ENCODE measurements around the gene HYAL3.

Gene HYAL3

GRCh38 chr3:50331364-50331907, 32.2 kb upstream of the HYAL3 start:
- in situ Hi-C loops (cut with MboI; ENCODE audit: low sequenced_read_pairs) = no loop called here

GRCh38 chr3:50330330-50330729, 31.1 kb upstream of the HYAL3 start:
- in situ Hi-C loops (cut with MboI; ENCODE audit: low sequenced_read_pairs) = no loop called here

GRCh38 chr3:50327943-50328691, 28.9 kb upstream of the HYAL3 start, which contains the start of gene TUSC2:
Gene TUSC2 (minus strand): TSS chr3:50328223. CDS start chr3:50328099, 124 bp downstream.
- in situ Hi-C loops (cut with MboI; ENCODE audit: low sequenced_read_pairs) = no loop called here

- in situ Hi-C loops (cut with MboI; ENCODE audit: low sequenced_read_pairs) = no loop called here
Observed at GRCh38 chr3:50327129-50327528, 27.9 kb upstream of the HYAL3 start.

- in situ Hi-C loops (cut with MboI; ENCODE audit: low sequenced_read_pairs) = no loop called here
Observed at GRCh38 chr3:50326182-50326541, 27.0 kb upstream of the HYAL3 start.

GRCh38 chr3:50325497-50326181, 26.4 kb upstream of the HYAL3 start:
- in situ Hi-C loops (cut with MboI; ENCODE audit: low sequenced_read_pairs) = no loop called here

GRCh38 chr3:50325113-50325480, 25.9 kb upstream of the HYAL3 start:
- in situ Hi-C loops (cut with MboI; ENCODE audit: low sequenced_read_pairs) = no loop called here

- in situ Hi-C loops (cut with MboI; ENCODE audit: low sequenced_read_pairs) = no loop called here
Observed at GRCh38 chr3:50324351-50325112, 25.3 kb upstream of the HYAL3 start.

GRCh38 chr3:50323614-50324199, 24.5 kb upstream of the HYAL3 start:
- in situ Hi-C loops (cut with MboI; ENCODE audit: low sequenced_read_pairs) = no loop called here

GRCh38 chr3:50323092-50323600, 23.9 kb upstream of the HYAL3 start:
- in situ Hi-C loops (cut with MboI; ENCODE audit: low sequenced_read_pairs) = no loop called here

- in situ Hi-C loops (cut with MboI; ENCODE audit: low sequenced_read_pairs) = no loop called here
Observed at GRCh38 chr3:50322386-50323091, 23.3 kb upstream of the HYAL3 start, which contains the start of gene HYAL2. Gene HYAL2 (minus strand): TSS chr3:50322745. CDS start chr3:50320489, 2,256 bp downstream.

GRCh38 chr3:50322115-50322385, 22.8 kb upstream of the HYAL3 start:
- in situ Hi-C loops (cut with MboI; ENCODE audit: low sequenced_read_pairs) = no loop called here

- in situ Hi-C loops (cut with MboI; ENCODE audit: low sequenced_read_pairs) = no loop called here
Observed at GRCh38 chr3:50321336-50322114, 22.3 kb upstream of the HYAL3 start.

GRCh38 chr3:50320853-50321335, 21.7 kb upstream of the HYAL3 start:
- in situ Hi-C loops (cut with MboI; ENCODE audit: low sequenced_read_pairs) = no loop called here

- in situ Hi-C loops (cut with MboI; ENCODE audit: low sequenced_read_pairs) = no loop called here
Observed at GRCh38 chr3:50319894-50320625, 20.9 kb upstream of the HYAL3 start.

- in situ Hi-C loops (cut with MboI; ENCODE audit: low sequenced_read_pairs) = no loop called here
Observed at GRCh38 chr3:50319181-50319893, 20.1 kb upstream of the HYAL3 start.

GRCh38 chr3:50318615-50319014, 19.4 kb upstream of the HYAL3 start:
- in situ Hi-C loops (cut with MboI; ENCODE audit: low sequenced_read_pairs) = no loop called here

GRCh38 chr3:50318163-50318562, 19.0 kb upstream of the HYAL3 start:
- in situ Hi-C loops (cut with MboI; ENCODE audit: low sequenced_read_pairs) = no loop called here
